ENCODE data around the gene SARS2.

DNA sequence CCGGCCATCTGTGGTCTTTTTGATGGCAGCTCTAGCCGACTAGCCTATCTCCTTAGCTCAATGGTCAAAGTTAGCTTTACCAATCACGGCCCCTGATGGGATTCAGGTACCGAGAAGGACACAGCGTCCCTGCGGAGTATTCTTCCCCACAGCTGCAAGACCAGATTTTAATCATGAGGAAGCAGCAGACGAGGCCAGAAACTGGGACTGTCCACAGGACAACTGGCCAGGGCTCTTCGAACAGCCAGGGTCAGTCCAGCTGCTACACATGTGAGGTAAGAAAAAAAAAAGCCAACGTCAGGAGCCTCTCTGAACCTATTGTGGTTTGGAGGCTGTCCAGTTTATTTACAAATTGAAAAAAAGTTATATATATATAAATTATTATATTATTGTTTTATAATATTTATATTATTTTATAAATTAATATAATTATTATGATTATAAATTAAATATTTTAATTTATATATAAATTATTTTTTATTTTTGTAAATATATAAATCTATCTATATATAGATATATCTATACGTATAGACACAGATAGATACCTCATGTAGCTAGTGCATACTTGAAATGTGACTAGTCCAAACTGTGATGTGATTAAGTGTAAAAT lies 63.3 kb downstream of the SARS2 start:
- TF ChIP-seq, protein P1, sequence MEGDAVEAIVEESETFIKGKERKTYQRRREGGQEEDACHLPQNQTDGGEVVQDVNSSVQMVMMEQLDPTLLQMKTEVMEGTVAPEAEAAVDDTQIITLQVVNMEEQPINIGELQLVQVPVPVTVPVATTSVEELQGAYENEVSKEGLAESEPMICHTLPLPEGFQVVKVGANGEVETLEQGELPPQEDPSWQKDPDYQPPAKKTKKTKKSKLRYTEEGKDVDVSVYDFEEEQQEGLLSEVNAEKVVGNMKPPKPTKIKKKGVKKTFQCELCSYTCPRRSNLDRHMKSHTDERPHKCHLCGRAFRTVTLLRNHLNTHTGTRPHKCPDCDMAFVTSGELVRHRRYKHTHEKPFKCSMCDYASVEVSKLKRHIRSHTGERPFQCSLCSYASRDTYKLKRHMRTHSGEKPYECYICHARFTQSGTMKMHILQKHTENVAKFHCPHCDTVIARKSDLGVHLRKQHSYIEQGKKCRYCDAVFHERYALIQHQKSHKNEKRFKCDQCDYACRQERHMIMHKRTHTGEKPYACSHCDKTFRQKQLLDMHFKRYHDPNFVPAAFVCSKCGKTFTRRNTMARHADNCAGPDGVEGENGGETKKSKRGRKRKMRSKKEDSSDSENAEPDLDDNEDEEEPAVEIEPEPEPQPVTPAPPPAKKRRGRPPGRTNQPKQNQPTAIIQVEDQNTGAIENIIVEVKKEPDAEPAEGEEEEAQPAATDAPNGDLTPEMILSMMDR (IDR thresholded peaks at IDR 0.05) = no peak
- TF ChIP-seq POLR2A (IDR thresholded peaks at IDR 0.05) (no peak), POLR2AphosphoS5 (IDR thresholded peaks at IDR 0.05) (no peak)

All from prostate gland (tissue), 2 donors.